GM19467 (cell line): ENCODE data around the gene GIPC1.

ENCODE experiments used
- ATAC-seq: cut with Tn5 transposase; IDR thresholded peaks from one replicate; pipeline ENCODE4 v1.9.1; 2021; ENCODE audit warnings: mild to moderate bottlenecking, moderate library complexity; ENCODE audit not compliant: unreplicated experiment

Gene GIPC1

GRCh38 chr19:14494910-14495671, 836 bp downstream of the GIPC1 start:
- ATAC-seq, result no peak

GRCh38 chr19:14494411-14494810, 1.5 kb downstream of the GIPC1 start:
- no peak for ATAC-seq

GRCh38 chr19:14492756-14493337, 3.1 kb downstream of the GIPC1 start:
- no peak for ATAC-seq

DNA sequence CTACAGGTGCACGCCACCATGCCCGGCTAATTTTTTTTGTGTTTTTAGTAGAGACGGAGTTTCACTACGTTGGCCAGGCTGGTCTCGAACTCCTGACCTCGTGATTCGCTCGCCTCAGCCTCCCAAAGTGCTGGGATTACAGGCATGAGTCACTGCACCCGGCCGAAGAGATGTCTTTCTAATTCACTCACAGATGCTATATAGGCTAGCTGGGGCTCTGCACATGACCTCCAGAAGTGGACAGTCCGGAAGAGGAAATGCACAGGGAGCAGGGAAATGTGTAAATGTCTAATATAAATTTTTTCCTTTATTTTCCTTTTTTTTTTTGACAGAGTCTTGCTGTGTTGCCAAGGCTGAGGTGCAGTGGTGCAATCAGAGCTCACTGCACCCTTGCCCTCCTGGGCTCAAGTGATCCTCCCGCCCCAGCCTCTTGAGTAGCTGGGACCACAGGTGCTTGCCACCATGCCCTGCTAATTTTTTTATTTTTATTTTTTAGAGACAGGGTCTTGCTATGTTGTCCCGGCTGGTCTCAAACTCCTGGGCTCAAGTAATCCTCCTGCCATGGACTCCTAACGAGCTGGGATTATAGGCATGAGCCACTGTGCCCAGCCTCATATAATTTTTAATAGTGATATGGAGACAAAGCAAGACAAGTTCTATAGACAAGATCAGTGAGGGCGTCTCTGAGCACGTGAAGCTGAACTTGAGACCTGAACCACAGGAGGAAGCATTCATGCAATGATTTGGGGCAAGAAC, 8.4 kb downstream of the GIPC1 start:
- ATAC-seq, result no peak

DNA sequence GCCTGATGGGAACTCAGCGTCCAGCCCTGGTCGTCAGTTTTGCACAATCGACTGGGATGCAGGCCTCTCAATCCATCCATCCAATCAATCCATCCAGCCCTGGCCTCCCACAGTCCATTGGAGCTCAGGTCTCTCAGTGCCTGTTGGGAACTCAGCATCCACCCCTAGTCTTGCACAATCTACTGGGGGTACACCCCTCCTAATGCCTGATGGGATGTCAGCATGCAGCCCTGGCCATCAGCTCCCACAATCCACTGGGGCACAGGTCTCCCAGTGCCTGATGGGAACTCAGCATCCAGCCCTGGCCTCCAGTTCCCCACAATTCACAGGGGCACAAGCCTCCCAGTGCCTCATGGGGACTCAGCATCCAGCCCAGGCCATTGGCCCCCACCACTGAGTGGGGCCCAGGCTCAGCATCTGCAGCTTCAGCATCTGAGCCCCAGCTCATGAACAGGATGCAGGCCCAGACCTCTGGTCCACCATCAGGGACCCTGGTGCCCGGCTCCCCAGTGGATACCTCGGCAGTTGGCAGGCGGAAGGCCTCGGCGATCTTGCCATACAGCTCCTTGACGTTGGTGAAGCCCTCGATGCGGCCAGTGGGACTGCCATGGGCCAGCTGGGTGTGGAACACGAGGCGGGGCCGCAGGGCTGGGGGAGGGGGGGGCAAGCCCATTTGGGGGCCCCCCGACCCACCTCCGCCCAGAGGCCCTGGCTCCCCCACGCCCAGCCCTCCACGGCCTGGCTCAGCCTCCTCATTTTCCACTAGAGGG, 13.6 kb downstream of the GIPC1 start:
- ATAC-seq, result no peak

GRCh38 chr19:14480700-14481079, 15.2 kb downstream of the GIPC1 start:
- ATAC-seq, result no peak

DNA sequence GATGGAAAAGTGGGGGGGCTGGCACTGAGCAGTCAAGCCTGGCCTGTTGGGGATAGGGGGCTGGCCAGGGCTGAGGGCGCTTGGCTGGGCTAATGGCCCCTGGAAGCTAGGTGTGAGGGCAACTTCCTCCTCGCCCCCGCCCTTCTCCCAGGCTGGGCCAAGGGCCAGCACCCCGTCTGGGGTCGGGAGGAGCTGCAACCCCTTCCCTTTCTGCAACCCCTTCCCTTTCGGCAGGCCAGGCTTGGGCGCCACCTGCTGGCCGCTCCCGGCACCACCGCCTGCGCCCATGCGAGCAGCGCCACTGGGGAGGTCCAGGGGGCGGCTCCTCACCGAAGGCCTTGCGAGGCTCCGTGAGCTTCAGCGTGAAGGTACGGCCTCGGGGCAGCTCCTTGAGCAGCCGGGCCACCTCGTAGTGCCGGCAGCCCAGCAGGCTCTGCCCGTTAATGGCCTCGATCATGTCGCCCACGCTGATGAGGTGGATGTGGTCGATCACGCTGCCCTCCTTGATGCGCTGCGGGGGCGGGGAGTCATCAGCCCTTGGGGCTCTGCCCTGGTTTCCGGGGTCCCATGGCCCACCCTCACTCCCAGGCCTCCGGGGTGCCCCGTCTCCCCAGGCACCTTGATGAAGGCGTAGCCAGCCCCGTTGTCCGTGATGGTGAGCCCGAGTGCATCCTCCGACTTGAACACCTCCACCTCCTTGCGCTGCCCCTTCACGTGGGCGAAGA, 15.8 kb downstream of the GIPC1 start:
- ATAC-seq, result no peak

DNA sequence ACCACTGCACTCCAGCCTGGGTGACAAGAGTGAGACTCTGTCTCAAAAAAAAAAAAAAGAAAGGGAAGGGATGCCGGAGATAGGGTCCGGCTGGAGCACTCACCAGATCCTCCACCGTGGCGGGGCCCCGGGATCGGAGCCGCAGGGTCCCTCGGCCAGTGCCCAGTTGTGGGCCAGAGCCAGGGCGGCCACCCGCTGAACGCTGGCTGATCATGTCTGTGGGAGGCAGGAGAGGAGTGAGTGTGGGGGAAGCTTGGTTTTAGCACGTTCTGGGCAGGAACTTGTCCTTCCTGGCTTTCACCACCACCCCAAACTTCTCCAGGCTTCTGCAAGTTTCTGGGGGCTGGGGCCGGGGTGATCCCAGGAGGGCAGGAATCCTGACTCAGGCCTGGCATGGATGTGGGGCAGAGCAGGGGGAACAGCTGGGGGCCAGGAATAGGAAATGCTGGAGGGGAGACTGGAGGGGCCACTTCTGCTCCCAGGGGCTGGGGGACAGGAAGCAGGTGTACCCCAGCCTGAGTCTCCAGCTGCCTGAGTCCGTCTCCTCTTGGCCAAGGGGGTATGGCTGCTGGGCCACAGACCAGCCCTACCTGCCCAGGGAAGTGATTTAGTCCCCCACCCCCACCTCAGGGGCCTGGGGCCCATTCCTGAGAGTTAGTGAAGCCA, 16.5 kb downstream of the GIPC1 start:
- no peak for ATAC-seq

DNA sequence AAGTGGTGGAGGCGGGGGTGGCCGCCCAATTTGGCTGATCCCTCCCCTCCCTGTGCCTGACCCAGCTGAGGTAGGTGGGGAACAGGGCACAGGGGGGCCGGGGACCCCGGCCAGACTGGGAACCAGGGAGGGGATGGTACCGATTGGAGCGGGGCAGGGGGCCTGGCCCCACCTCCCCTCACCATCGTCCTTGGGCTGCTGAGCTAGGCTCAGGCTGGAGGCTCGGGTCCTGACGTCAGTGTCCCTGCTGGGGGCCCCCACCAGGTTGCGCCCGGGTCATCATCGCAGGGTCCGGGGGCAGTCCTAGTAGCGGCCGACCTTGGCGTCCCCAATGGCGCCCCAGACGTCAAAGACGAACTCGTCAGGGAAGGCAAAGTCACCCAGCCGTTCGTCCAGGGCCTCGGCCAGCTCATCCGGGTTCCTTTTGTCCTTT, 17.8 kb downstream of the GIPC1 start:
- ATAC-seq, result no peak

DNA sequence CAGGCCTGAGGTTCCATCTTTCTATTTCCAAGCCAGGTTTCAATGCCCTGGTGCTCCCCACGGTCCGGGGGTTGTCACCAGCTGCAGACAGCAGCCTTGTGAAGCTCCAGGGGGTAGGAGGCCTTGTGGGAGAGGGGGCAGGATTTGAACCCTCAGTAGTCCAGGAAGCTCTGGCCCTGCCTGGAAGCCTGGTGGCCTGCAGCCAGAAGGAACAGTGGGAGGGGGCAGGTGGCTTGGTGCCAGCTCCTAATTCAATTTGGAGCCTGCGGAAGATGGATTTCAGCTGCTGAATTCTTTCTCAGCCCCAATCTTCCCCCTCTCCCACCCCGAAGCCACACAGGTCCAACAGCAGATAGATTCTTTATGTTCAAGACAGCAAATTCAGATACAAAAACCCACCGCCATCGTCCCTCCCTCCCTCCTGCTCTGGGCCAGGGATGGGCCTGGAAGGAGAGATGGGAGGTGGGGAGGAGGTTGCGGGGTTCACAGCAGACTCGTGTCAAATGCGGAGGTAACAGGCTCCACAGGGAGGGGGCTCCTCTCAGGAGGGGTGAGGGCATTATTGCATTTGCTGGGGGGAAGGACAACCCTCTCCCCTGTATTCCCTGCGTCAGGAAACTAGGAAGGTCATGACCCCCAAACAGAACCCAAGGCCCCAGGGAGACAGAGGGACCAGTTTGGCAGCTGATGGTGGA, 18.4 kb downstream of the GIPC1 start:
- no peak for ATAC-seq

DNA sequence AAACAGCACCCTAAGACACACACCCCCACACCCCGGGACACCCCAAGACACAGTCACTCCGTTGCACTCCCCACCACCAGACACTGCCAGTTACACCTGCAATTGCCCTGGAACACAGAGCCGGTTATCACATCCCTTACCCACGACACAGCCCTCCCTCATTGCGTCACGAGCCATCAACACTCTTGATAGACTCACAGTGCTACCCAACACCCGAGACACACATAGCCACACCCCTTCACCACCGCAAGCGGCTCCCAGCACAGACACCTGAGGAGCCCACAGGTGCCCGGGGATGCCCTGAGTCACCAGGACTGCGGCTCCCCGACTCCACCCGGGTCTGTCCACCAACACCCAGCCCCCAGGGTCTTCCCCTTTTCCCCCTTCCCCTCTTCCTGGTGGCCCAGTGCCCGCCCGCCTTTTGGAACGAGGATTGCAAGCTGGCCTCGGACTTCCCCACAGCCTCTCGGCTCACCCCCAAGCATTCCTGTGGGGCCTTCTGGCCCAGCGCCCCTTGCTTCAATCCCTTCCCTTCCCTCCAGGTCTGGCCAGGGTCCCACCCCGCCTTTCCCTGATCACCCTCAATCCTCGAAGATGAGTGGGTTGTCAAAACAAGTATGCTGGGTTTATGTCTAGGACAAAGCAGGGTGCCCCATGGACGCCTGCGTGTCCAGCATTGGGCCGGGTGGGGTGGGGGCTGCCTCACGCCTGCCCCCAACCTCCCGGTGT, 19.1 kb downstream of the GIPC1 start:
- no peak for ATAC-seq

GRCh38 chr19:14476327-14476672, 19.6 kb downstream of the GIPC1 start:
- ATAC-seq, result no peak

GRCh38 chr19:14475251-14476073, 20.5 kb downstream of the GIPC1 start, which contains the start of gene PTGER1:
Gene PTGER1 (minus strand): TSS chr19:14475354. CDS start chr19:14474320, 1,034 bp downstream.
- ATAC-seq, result no peak

GRCh38 chr19:14474827-14475226, 21.1 kb downstream of the GIPC1 start:
- no peak for ATAC-seq

GRCh38 chr19:14473978-14474578, 21.8 kb downstream of the GIPC1 start:
- ATAC-seq, result no peak

DNA sequence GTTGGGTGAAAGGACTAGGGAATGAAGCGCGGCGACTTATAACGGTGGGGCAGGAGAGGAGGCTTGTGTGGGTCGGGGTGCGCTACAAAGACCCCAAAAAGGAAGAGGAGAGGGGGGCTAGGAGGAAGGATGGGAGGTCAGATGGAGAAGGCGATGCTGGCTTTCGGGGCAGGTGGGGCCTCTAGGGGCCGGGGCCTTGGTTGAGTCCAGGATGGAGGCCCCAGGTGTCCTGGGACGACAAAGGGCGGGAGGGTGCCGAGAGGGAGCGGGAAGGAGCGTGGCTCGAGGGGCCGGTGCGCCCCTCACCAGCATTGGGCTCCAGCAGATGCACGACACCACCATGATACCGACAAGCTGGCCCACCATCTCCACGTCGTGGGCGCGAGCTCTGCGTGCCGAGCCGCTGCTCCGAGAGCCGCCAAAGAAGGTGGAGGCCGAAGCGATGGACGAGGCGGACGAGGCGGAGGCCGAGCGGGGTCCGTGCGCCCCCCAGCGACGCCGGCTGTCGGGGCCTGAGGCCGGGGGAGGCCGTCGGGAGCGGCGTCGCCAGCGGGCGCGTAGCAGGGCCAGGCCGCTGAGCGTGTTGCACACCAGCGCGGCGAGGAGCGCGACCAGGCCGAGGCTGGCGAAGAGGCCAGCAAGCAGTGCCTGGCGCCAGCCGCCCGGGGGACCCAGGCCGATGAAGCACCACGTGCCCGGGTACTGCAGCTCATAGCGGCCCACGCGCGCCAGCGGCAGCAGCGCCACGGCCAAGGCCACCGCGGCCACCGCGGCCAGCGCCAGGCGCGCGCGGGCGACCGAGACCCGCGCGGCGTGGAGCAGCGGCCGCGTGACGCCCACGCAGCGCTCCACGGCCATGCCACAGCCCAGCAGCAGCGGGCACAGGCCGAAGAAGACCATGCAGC, 22.6 kb downstream of the GIPC1 start:
- no peak for ATAC-seq
